ENCODE measurements around the gene CHCHD4. TPM values are rescaled to one million over a fixed set of nuclear protein-coding genes. Genes with fewer than 3 reads are reported as not detected.
A peak's percentile ranks its signal among the peaks of the same experiment; 100 is the strongest.

CHCHD4 gene
- total RNA-seq, 4 donors from 2014 or later, result 21.2 to 27.0 (median 24.3) TPM

DNA sequence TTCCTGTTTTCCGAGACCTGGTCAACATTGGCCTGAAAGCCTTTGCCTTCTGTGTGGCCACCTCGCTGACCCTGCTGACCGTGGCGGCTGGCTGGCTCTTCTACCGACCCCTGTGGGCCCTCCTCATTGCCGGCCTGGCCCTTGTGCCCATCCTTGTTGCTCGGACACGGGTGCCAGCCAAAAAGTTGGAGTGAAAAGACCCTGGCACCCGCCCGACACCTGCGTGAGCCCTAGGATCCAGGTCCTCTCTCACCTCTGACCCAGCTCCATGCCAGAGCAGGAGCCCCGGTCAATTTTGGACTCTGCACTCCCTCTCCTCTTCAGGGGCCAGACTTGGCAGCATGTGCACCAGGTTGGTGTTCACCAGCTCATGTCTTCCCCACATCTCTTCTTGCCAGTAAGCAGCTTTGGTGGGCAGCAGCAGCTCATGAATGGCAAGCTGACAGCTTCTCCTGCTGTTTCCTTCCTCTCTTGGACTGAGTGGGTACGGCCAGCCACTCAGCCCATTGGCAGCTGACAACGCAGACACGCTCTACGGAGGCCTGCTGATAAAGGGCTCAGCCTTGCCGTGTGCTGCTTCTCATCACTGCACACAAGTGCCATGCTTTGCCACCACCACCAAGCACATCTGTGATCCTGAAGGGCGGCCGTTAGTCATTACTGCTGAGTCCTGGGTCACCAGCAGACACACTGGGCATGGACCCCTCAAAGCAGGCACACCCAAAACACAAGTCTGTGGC, 17.1 kb upstream of the CHCHD4 start:
- Histone ChIP-seq H3K9me3 (no peaks in the 10 kb centered on the region), H3K27ac (replicated peaks in 1 of 4) (peak overlapping the region; percentile 86 to 92 (median 90)), H3K36me3 (peaks cover 32 to 74% (median 66%) of the 10 kb centered on the region in 4 donors), H3K27me3 (no peaks in the 10 kb centered on the region), H3K4me1 (peaks cover 58 to 75% (median 72%) of the 10 kb centered on the region in 4 donors), H3K4me3 (no peak overlapping the region)
- WGBS, result 79% methylated on average over 18 of the region's 19 CpGs
- TF ChIP-seq, protein P1, sequence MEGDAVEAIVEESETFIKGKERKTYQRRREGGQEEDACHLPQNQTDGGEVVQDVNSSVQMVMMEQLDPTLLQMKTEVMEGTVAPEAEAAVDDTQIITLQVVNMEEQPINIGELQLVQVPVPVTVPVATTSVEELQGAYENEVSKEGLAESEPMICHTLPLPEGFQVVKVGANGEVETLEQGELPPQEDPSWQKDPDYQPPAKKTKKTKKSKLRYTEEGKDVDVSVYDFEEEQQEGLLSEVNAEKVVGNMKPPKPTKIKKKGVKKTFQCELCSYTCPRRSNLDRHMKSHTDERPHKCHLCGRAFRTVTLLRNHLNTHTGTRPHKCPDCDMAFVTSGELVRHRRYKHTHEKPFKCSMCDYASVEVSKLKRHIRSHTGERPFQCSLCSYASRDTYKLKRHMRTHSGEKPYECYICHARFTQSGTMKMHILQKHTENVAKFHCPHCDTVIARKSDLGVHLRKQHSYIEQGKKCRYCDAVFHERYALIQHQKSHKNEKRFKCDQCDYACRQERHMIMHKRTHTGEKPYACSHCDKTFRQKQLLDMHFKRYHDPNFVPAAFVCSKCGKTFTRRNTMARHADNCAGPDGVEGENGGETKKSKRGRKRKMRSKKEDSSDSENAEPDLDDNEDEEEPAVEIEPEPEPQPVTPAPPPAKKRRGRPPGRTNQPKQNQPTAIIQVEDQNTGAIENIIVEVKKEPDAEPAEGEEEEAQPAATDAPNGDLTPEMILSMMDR (IDR thresholded peaks at IDR 0.05), result no peak
- TF ChIP-seq EP300 (IDR thresholded peaks at IDR 0.05), result no peak
- TF ChIP-seq POLR2A (IDR thresholded peaks at IDR 0.05; ENCODE audit: low read depth), result no peak
- TF ChIP-seq POLR2AphosphoS5 (IDR thresholded peaks at IDR 0.05), result no peak
- no peak for DNase-seq (ENCODE audit: extremely low spot score)
- intact Hi-C loops (cut with DNase I), result no loop called here

DNA sequence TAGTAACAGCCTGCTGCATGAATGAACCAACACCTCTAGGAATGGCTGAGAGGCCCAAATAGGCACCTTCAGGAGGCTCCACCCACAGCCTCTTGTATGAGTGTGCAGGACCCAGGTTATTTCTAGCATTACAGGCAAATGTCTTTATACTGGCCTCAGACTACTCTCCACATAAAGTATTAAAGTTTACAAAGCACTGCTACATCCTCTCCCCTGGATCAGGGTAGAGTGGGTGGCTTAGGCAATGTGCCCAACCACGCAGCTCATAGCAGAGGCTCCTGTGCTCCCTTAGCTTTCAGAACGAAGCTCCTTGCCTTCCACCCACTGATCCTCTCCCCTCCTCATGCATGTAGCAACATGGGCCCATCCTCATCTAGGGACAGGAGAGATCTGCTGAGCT, 16.5 kb upstream of the CHCHD4 start:
- TF ChIP-seq, protein P1 (IDR thresholded peaks at IDR 0.05), result no peak
- TF ChIP-seq POLR2A (IDR thresholded peaks at IDR 0.05; ENCODE audit: low read depth) (no peak), EP300 (IDR thresholded peaks at IDR 0.05) (no peak), POLR2AphosphoS5 (IDR thresholded peaks at IDR 0.05) (no peak)
- WGBS, result 45% methylated on average over 2 of the region's 2 CpGs
- Histone ChIP-seq H3K27ac (replicated peaks in 1 of 4) (peak overlapping the region; percentile 86 to 92 (median 90)), H3K27me3 (no peaks in the 10 kb centered on the region), H3K36me3 (peaks cover 34 to 74% (median 66%) of the 10 kb centered on the region in 4 donors), H3K4me1 (peaks cover 56 to 75% (median 66%) of the 10 kb centered on the region in 4 donors), H3K9me3 (no peaks in the 10 kb centered on the region), H3K4me3 (no peak overlapping the region)
- no peak for DNase-seq (ENCODE audit: extremely low spot score)
- intact Hi-C loops (cut with DNase I), result no loop called here

DNA sequence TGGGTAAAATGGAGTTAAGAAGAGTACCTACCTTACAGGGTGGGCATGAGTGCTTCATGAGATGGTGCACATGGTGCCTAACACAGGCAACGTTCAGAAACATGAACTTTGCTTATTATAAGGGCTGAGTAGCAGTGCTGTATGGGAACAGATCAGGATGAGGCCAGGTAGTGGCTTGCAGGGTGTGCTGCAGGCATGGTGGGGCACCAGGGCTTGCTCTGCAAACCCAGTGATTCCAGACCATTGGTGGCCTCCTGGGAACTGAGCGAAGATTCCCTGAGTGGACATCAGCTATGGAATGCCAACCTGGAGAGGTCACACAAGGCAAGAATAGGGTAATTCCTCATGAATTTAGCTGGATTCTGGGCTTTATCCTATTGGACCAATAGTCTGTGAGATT, 16.0 kb upstream of the CHCHD4 start:
- no peak for DNase-seq (ENCODE audit: extremely low spot score)
- peaks cover 51 to 71% (median 61%) of the 10 kb centered on the region in 4 donors for H3K4me1 ChIP-seq
- H3K4me3 ChIP-seq, result no peak overlapping the region
- WGBS, result 90% methylated on average over 2 of the region's 2 CpGs
- no peaks in the 10 kb centered on the region for H3K27me3 ChIP-seq
- H3K27ac ChIP-seq (replicated peaks in 1 of 4), result peak overlapping the region in 3 of 4 donors; percentile 86 to 90 (median 89)
- intact Hi-C loops (cut with DNase I), result no loop called here
- TF ChIP-seq EP300 (IDR thresholded peaks at IDR 0.05) (no peak), POLR2A (IDR thresholded peaks at IDR 0.05; ENCODE audit: low read depth) (no peak), POLR2AphosphoS5 (IDR thresholded peaks at IDR 0.05) (no peak)
- TF ChIP-seq, protein P1 (IDR thresholded peaks at IDR 0.05), result no peak
- H3K36me3 ChIP-seq, result peaks cover 38 to 74% (median 67%) of the 10 kb centered on the region in 4 donors
- no peaks in the 10 kb centered on the region for H3K9me3 ChIP-seq

DNA sequence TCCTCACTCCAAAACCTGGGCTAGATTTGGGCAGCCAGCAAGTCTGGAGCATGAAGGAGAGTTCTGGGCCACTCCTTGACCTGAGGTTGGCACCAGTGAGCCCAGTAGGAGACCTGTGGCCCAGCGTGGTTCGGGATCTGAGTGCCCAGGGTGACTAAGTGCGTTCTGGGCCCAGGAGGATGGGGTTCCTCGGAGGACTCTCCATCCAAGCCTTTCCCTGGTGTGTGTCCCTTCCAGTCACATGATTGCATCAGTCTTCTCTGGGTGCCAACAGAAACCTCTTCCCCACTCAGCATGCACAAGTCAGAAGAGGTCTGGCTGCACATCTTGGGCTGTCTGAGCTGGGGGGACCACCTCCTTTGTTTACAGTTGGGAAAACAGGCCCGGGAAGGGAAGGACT, 15.1 kb upstream of the CHCHD4 start:
- H3K4me3 ChIP-seq, result no peak overlapping the region
- H3K36me3 ChIP-seq, result peaks cover 47 to 79% (median 75%) of the 10 kb centered on the region in 4 donors
- no peak for TF ChIP-seq POLR2A (IDR thresholded peaks at IDR 0.05; ENCODE audit: low read depth)
- no peak for TF ChIP-seq EP300 (IDR thresholded peaks at IDR 0.05)
- TF ChIP-seq, protein P1 (IDR thresholded peaks at IDR 0.05), result no peak
- no peak for TF ChIP-seq POLR2AphosphoS5 (IDR thresholded peaks at IDR 0.05)
- WGBS, result 88% methylated on average over 5 of the region's 5 CpGs
- H3K9me3 ChIP-seq, result no peaks in the 10 kb centered on the region
- H3K27ac ChIP-seq (replicated peaks in 1 of 4), result peak overlapping the region; percentile 5 to 90 (median 60)
- intact Hi-C loops (cut with DNase I), result no loop called here
- no peak for DNase-seq (ENCODE audit: extremely low spot score)
- H3K27me3 ChIP-seq, result no peaks in the 10 kb centered on the region
- peaks cover 42 to 62% (median 52%) of the 10 kb centered on the region in 4 donors for H3K4me1 ChIP-seq
